GM12891 (cell line): ENCODE data around the gene UFSP2.

Experiments
- DNase-seq: peaks from one replicate; pipeline ENCODE4 v3.0.0; 2011; ENCODE audit warnings: low spot score; ENCODE audit not compliant: insufficient read length
- FAIRE-seq: peaks from 2 replicates; lab custom pipeline; 2011; peaks lifted over from hg19 to GRCh38; lab: Jason Lieb, UNC
- PAX5 ChIP-seq: IDR thresholded peaks from 2 replicates; pipeline ENCODE4 v1.6.1; 2011; ENCODE audit warnings: low read length, moderate library complexity, mild to moderate bottlenecking; ENCODE audit not compliant: insufficient read depth, severe bottlenecking
- POLR2A ChIP-seq: IDR thresholded peaks from 2 replicates; pipeline ENCODE4 v1.6.1; 2011; ENCODE audit warnings: low read depth, low read length, control low read depth
- POLR2AphosphoS5 ChIP-seq: IDR thresholded peaks from 2 replicates; pipeline ENCODE4 v1.6.1; 2011; ENCODE audit warnings: low read depth, low read length, control low read depth
- POU2F2 ChIP-seq: IDR thresholded peaks from 2 replicates; pipeline ENCODE4 v1.6.1; 2011; ENCODE audit warnings: low read depth, mild to moderate bottlenecking, control low read depth, low read length, moderate library complexity
- SPI1 ChIP-seq: IDR thresholded peaks from 2 replicates; pipeline ENCODE4 v1.6.1; 2011; ENCODE audit warnings: low read depth, low read length, control low read depth
- TAF1 ChIP-seq: IDR thresholded peaks from 2 replicates; pipeline ENCODE4 v1.6.1; 2011; ENCODE audit warnings: low read depth, low read length, control low read depth

UFSP2 gene

GRCh38 chr4:185390941-185391340 is 34.8 kb downstream of the UFSP2 start:
- FAIRE-seq, result no peak
- no peak for DNase-seq
- TF ChIP-seq PAX5 (no peak), SPI1 (no peak), POLR2AphosphoS5 (0 out of 2 replicates have a peak, but pooled peaks have one; percentile 45), POLR2A (peak; percentile 51; the same call in 1 of the 2 replicates), TAF1 (no peak), POU2F2 (no peak)

GRCh38 chr4:185387957-185388356 is 37.8 kb downstream of the UFSP2 start:
- peak; percentile 58; the same call in 1 of the 2 replicates for TF ChIP-seq POLR2AphosphoS5
- no peak for TF ChIP-seq SPI1
- TF ChIP-seq TAF1, result no peak
- TF ChIP-seq POLR2A, result peak; percentile 56
- TF ChIP-seq PAX5, result no peak
- TF ChIP-seq POU2F2, result no peak
- DNase-seq (no peak), FAIRE-seq (no peak)

DNA sequence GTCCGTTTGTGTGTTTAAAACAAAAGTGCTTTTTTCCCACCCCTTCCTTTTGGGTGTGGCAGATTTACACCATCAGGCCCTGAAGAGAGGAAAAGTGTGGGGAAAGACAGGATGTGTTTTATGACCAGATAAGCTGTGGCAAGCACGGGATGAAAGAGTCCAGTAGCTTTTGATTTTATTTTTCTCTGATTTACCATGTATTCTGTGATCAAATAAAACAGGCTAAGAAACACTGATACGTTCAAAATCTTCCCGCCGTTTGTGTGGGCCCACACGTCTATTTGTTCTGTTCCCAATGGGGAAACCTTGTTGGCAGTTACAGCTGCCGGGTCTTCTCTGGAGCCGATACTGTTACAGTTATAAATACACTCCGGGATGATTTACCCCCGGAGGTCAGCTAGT is 40.8 kb downstream of the UFSP2 start:
- FAIRE-seq (peak; percentile 47), DNase-seq (no peak)
- TF ChIP-seq POU2F2, result no peak
- TF ChIP-seq SPI1, result no peak

- FAIRE-seq, result peak; percentile 31
- DNase-seq, result no peak
- TF ChIP-seq SPI1 (no peak), POU2F2 (no peak), POLR2AphosphoS5 (no peak), PAX5 (no peak), TAF1 (no peak), POLR2A (no peak)
Measured at GRCh38 chr4:185384061-185384460, 41.7 kb downstream of the UFSP2 start.

DNA sequence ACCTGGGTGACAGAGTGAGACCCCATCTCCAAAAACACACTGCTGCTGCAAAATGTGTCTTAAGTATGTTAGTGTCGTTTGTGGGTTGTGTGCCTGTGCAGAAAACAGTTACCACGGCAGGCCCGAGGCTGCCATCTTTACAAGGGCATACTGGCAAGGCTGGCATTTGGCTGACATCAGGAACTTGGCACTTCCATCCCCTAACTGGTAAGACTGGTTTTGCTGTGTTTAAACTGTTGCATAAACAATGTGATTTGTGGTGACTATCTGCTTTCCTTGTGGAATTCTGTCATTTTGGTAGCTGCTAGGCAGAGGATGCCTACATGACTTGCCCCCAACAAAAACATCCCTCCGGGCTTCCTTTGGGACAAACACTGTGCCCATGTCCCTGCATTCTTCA is 42.3 kb downstream of the UFSP2 start:
- FAIRE-seq (peak; percentile 51), DNase-seq (no peak)
- no peak; the same call in none of the 2 replicates for TF ChIP-seq POLR2AphosphoS5
- peak; percentile 47; the same call in 1 of the 2 replicates for TF ChIP-seq POLR2A
- TF ChIP-seq PAX5, result no peak
- no peak for TF ChIP-seq POU2F2
- no peak for TF ChIP-seq SPI1

DNA sequence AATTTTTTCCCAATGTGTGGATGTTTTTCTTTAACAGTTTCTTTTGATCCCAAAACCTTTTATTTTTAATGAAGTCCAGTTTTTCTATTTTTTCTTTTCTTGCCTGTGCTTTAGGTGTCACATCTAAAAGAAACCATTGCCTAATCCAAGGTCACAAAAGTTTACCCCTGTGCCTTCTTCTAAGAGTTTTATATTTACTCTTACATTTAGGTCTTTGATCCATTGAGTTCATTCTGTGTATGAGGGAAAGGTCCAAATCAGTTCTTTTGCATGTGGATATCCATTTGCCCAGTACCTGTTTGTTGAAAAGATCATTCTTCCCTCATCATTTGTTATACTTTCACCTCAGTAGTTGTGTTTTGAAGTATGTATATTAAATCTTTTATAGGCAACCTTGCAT is 43.0 kb downstream of the UFSP2 start:
- TF ChIP-seq TAF1 (no peak), POLR2A (no peak), SPI1 (no peak)
- DNase-seq (no peak), FAIRE-seq (no peak)

DNA sequence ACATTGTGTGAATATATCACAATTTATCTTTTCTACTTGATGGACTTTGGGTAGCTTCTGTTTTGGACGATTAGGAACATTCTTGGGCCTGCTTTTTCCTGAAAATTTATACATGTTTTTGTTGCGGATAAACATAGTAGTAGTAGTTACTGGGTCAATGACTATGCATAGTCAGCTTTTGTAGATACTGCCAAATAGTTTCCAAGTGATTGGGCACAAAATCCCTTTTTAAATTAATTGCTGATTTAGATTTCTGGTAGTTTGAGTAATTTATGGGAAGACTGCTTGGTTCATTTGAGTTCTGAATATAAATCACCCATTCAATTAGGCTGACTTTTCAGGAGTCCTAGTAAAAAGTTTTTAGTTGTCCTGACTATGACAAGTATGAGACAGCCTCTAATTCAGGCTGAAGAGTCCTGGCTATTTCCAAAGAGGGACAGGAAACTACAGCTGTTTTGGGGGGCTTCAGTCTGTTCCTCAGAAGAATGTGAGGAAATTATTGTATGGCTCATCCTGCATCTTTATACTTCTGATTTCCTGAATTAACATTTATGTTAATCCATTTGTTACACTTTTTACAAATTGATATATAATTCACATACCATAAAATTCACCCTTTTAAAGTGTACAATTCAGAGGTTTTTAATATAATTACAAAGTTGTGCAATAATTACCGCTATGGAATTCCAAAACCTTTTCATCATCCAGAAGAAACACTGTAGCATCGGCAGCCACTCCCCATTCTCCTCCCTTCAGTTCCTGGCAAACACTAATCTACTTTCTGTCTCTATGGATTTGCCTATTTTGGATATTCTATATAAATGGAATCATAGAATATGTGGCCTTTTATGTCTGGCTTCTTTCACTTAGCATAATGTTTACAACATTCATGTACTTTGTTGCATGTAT is 44.2 kb downstream of the UFSP2 start:
- DNase-seq (no peak), FAIRE-seq (no peak)
- TF ChIP-seq POU2F2 (no peak), TAF1 (no peak), POLR2AphosphoS5 (no peak), SPI1 (no peak), PAX5 (no peak), POLR2A (no peak; the same call in 1 of the 2 replicates)

GRCh38 chr4:185380320-185380719 is 45.4 kb downstream of the UFSP2 start:
- FAIRE-seq, result no peak
- DNase-seq, result no peak
- TF ChIP-seq POU2F2, result no peak
- TF ChIP-seq PAX5, result no peak
- TF ChIP-seq POLR2AphosphoS5, result no peak
- TF ChIP-seq SPI1, result no peak
- no peak for TF ChIP-seq POLR2A
- TF ChIP-seq TAF1, result no peak

DNA sequence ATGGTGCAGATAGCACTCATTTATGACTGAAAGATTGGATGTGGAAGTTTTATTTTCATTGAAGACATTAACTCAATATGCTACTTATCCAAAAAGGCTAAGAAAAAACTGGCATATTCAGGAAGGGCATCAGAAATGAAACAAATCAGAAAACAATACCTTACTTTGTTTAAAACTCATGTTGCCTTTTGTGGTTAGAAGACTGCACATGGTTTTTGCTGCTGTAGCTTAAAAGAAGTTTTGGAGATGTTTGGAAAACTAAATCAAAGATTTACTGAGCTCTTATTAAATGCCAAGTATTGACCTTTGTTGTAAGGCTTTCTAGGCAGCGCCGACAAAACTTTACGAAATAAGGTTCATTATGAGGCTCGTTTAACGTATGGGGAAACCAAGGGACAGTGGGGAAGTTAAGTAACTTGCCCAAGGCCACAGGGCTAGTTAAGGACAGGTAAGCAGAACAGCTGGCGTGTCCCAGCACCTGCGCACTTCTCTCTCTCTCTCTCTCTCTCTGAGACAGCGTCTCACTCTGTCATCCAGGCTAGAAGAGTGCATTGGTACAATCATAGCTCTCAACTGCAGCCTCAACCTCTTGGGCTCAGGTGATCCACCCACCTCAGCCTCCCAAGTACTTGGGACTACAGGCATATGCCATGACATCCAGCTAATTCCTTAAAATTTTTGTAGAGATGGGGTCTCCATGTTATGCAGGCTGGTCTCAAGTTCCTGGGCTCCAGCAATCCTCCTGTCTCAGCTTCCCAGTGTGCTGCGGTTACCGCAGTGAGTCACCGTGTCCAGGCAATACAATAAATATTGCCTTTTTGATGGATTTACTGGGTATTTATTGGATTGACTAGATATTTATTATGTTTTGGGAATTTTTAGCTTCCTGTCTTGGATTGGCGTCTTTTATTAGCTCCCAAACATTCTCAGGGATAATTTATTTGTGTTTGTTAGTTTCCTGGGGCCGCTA is 46.2 kb downstream of the UFSP2 start:
- FAIRE-seq (no peak), DNase-seq (no peak)
- peak; percentile 34 for TF ChIP-seq POLR2A
- TF ChIP-seq POU2F2, result no peak

DNA sequence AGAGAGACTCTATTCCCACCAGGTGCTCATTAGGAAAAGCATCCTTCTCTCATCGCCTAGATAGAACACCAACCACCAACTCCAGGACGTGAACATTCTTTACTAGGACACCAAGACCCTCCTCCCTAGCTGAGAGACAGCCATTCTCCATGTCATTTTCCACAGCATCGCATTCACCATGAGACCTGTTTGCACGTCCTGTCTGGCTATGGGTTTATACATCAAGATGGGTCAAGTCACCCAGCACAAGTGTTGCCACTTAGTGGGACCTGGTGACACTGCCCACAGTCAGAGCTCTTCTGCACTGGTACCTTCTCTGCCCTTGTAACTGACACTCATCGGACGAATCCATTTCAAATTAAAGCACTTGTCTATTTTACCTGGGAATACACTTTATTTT is 47.5 kb downstream of the UFSP2 start:
- DNase-seq (no peak), FAIRE-seq (peak; percentile 45)
- TF ChIP-seq TAF1 (no peak), POLR2AphosphoS5 (peak; percentile 60; the same call in 1 of the 2 replicates), POU2F2 (no peak), PAX5 (no peak), POLR2A (no peak), SPI1 (no peak)
